DMS153 treated with DMSO at 0.1 percent for 48 hours (cell line): ENCODE data around the gene TEX36.
A peak's percentile ranks its signal among the peaks of the same experiment; 100 is the strongest.
"Not testable (repeated sequence)": the region's sequence is repeated elsewhere in the genome, so short reads cannot be mapped to it uniquely, and the experiment has no call there.

Experiments
- DNase-seq: peaks from one replicate; lab custom pipeline; 2025; ENCODE audit not compliant: unreplicated experiment; lab: John Stamatoyannopoulos, UW

TEX36 gene

DNA sequence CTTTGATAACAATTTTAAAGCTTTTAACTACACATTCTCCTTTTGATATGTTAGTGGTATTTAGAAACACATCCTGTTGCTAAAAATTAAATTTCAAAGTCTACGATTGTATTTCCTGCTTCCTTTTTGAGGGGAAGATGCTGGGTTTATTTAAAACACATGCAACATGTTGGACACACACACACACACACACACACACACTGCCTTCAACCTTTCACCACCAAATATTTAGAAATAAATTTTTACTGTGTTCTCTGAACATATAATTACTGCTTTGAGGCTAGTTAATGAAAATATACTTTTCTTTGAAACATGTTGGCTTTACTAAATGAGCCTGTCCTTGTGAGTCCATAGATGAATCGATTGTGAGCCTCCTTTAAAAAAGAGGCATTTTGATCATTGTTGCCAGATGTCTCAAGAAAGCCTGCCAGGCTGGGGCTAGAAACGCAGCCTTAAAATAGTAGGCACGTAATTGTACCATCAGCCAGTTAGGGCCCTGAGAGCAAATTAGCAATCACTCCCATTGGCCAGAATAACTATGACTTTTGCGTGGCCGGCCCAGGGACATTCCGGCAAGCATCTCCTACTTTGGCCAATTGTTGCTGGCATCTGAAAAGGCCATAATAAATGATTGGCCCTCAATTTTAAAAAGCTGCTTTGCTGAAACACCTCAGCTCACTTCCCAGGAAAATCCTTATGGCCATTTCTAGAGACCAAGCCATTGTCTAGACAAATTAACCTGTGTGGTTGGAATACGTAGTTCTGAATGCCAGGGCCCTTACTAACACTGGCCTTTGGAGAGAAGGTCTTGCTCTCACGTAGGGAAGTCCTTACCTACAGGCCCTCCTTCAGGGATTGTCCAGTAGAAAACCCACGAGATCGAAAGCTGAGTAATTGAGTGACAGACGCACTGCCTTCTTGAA, 9.9 kb upstream of the TEX36 start:
- DNase-seq = no peak

DNA sequence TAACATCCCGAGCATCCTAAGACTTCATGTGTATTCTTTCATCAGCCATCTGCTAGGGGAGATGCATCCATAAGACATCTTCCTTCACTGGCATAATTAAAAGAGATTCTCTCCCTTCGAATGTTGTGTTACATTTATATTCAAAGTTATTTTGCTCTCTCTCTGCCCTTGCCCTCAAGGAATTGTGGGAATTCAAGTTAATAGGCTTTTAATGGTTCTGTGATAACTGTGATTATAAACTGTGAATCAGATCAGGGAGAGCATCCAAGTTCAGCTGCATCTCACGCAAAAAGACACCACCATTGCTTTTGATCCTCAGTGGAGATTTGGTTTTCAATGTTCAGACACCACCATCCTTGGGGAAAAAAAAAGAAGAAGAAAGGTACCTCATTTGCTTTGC, 9.2 kb upstream of the TEX36 start:
- DNase-seq = no peak

- no peak for DNase-seq
These were observed 8.4 kb upstream of the TEX36 start for GRCh38 chr10:125691160-125691981.

DNA sequence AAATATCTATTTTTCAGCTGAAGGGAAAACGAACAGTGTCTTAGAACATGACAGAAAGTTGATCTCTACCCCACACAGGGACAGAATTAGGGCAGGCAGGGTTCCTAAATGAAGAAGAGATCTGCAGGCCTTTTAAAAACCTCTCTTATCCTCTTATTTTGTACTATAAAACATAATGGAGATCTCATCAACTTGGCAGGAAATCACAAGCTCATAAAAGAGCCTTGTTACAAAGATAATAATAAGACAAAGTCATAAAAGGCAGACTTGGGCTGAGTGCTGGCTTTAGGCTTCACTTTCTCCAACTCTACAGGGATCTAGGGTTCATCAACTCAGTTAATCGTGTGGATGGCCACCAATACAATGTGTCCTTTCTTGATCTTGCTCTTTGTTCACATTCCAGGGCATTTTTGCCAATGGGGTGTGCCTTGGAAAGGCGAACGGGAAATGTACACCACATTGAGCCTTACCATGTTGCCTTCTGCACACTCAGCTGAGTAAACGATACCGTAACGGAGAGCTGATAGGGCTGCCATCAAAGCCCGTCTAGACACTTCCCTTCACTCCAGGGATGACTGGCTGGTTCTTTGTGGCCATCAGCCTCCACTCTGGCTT, 7.1 kb upstream of the TEX36 start:
- DNase-seq = peak; percentile 22

- DNase-seq = no peak
These were observed 4.7 kb upstream of the TEX36 start for GRCh38 chr10:125687507-125688185.

GRCh38 chr10:125684581-125684980, 1.6 kb upstream of the TEX36 start:
- no peak for DNase-seq

DNA sequence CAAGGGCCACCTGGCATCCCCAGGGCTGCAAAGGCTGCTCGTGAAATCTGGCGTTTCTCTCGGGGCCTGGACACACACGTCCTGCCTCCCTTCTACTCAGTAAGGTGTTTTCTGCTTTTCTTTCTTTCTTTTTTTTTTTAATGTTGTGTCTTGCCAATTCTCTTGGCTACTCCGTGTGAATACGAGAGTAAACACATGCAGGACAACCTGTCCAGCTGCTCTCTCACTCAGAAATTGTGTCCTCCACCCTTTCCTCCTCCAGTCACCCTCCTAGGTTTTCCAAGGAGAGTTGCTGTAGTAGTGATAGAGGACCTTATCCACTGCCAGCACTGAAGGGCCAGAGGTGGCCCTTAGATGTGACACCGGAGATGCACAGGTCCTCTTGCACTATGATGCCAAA, 858 bp upstream of the TEX36 start:
- DNase-seq = no peak

GRCh38 chr10:125679436-125679835, 3.5 kb downstream of the TEX36 start:
- DNase-seq = no peak

DNA sequence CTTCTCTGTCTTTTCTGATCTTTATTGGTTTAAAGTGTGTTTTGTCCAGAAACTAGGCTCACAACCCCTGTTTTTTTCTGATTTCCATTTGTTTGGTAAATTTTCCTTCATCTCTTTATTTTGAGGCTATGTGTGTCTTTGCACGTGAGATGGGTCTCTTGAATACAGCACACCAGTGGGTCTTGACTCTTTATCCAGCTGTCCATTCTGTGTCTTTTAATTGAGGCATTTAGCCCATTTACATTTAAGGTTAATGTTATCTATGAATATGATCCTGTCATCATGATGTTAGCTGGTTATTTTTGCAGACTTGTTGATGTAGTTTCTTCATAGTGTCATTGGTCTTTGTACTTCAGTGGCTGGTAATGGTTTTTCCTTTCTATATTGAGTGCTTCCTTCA, 10.1 kb downstream of the TEX36 start:
- DNase-seq = no peak

- no peak for DNase-seq
These were observed 20.4 kb downstream of the TEX36 start for GRCh38 chr10:125662584-125662983.

DNA sequence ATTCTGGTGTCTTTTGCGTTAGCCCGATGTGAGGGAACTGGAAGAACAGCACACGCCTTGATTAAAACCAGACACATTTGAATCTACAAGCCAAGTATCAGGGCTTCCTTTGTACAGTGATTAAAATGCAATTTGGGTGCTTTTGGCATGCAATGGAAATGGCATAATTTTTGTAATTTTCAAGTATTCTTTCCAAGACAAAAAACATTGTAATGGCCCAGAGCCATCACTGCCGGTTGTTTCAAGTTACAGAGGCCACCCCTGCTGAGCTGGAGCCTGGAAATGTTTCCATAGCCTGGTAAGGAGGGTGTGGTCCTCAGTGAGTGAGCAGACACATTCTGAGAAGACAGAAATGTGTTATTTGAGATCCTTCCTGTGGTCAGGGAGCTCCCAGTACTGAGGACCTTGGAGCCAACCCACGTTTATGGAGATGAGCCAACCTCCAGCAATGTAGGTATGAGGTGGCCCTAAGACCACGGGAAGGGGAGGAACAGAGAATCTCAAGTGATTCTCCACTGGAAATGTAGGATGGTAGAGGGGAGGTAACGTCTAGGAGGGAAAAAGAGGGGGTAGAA, 20.9 kb downstream of the TEX36 start:
- no peak for DNase-seq

- DNase-seq = no peak
These were observed 21.5 kb downstream of the TEX36 start for GRCh38 chr10:125661431-125661940.

- DNase-seq = no peak
These were observed 23.9 kb downstream of the TEX36 start for GRCh38 chr10:125659071-125659470.

DNA sequence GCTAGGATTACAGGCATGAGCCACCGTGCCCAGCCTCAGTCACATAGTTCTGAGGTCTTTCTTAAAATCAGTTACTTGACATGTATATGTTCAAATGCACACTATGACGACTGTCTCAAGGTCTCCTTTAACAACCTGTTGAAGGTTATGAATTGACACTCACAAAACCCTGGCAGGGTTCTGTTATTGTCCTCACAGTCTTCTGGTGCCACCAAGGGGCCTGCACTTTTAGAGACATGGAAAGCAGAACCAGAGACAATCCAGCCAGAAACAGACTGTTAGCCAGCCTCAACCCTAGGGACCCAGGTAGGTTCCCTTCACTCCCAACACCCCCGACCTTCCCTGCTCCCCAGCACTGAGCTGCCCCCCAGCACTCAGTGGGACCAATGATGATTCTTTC, 26.4 kb downstream of the TEX36 start:
- no peak for DNase-seq

- DNase-seq = not testable (repeated sequence)
These were observed 29.9 kb downstream of the TEX36 start for GRCh38 chr10:125653113-125653512.

DNA sequence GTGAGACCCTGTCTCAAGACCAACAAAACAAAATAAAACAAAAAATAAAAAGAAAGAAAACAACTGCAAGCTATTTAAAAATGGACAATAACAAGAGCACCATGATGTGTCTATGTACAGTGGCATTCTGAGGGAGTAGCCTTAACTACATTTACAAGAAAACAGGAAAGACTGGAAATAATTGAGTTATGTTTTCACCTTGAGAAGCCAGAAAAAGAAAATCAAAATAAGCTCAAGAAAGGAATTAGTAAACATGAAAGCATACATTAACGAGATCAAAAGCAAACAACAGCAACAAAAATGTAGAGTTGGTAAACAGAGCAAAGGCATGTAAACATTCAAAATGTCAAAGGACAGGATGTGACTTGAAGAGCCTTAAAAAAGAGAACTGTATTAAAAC, 36.7 kb downstream of the TEX36 start:
- no peak for DNase-seq

DNA sequence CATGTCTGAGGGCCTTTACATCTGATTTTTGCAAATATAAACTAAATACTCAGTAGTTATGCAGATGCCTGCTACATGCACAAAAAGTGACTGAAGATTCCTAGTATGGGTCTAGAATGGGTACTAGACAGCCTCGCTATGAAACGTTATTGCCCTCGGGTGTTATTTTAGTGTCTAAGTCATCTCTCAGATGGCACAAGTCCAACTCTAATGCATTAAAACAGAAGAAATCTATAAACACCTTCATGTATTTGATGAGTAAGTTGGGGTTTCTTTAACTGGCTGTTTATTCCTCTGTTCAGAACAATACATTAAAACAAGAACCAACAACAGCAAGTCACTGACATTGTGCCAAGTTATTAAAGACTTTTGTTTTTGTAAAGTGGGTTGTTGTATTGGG, 41.6 kb downstream of the TEX36 start:
- DNase-seq = no peak

GRCh38 chr10:125640653-125641052, 42.3 kb downstream of the TEX36 start:
- DNase-seq = no peak

GRCh38 chr10:125639846-125640245, 43.1 kb downstream of the TEX36 start:
- no peak for DNase-seq

GRCh38 chr10:125638555-125638954, 44.4 kb downstream of the TEX36 start:
- no peak for DNase-seq

DNA sequence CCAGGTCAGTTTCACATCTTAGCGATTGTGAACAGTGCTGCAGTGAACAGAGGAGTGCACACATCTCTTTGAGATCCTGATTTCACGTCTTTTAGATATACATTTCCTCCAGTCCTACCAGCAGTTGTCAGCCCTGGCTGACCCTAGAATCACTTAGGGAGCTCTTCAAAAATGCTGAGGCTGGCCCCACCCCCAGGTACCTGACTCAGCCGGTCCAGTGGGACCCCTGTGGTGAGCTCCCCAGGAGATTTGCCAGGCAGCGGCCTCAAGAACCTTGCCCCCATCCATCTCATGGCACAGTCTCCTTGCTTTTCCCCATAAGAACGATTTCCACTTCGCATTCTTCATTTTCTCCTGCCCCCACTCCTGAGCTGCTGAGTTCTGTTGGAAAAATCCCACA, 45.5 kb downstream of the TEX36 start:
- DNase-seq = no peak
